Measurements from ENCODE around the gene DUSP6.

DUSP6 gene

GRCh38 chr12:89319122-89319521 lies 33.2 kb downstream of the DUSP6 start:
- TF ChIP-seq CTCF (IDR thresholded peaks at IDR 0.05), result no peak

- no peak for TF ChIP-seq CTCF (IDR thresholded peaks at IDR 0.05)
Measured at GRCh38 chr12:89316705-89317139, 35.6 kb downstream of the DUSP6 start.

- no peak for TF ChIP-seq CTCF (IDR thresholded peaks at IDR 0.05)
Measured at GRCh38 chr12:89314060-89314761, 38.1 kb downstream of the DUSP6 start.

- TF ChIP-seq CTCF (IDR thresholded peaks at IDR 0.05), result no peak
Measured at GRCh38 chr12:89311703-89312293, 40.5 kb downstream of the DUSP6 start.

GRCh38 chr12:89309815-89310214 lies 42.5 kb downstream of the DUSP6 start:
- TF ChIP-seq CTCF (IDR thresholded peaks at IDR 0.05), result no peak

GRCh38 chr12:89309440-89309802 lies 42.9 kb downstream of the DUSP6 start:
- TF ChIP-seq CTCF (IDR thresholded peaks at IDR 0.05), result no peak

- no peak for TF ChIP-seq CTCF (IDR thresholded peaks at IDR 0.05)
Measured at GRCh38 chr12:89307474-89308253, 44.6 kb downstream of the DUSP6 start.

Measured in LNCAP (cell line).